Pancreas (tissue), 10 donors: ENCODE results near the gene EXOC5. TPM values are rescaled to one million over a fixed set of nuclear protein-coding genes. Genes with fewer than 3 reads are reported as not detected.
"Not testable (repeated sequence)": the region's sequence is repeated elsewhere in the genome, so short reads cannot be mapped to it uniquely, and the experiment has no call there.

ENCODE experiments used
- ATAC-seq, 4 donors: fragments of 200-7000 bp; cut with Tn5 transposase; one replicate each; pipeline versions ENCODE4 v1.8.0 to v1.9.1; 2020; ENCODE audit warnings: mild to moderate bottlenecking in 4 of 4, moderate library complexity in 4 of 4
- DNase-seq, 6 donors: peaks; one replicate each; pipeline ENCODE4 v3.0.0-alpha.2; 2020
- FAIRE-seq: peaks from 2 replicates; lab custom pipeline; 2012; peaks lifted over from hg19 to GRCh38; lab: Jason Lieb, UNC
- H3K27ac ChIP-seq, 4 donors: fragments of 200-600 bp; sonication (generic); 1 replicate in 3 of 4; 2 replicates in 1 of 4; pipeline versions ENCODE4 v1.5.0 to v1.8.0; 2020
- H3K27me3 ChIP-seq, 4 donors: fragments of 200-600 bp; one replicate each; pipeline ENCODE4 v1.8.0; 2021
- H3K36me3 ChIP-seq, 3 donors: fragments of 200-600 bp; sonication (generic) in 1 of 3; one replicate each; pipeline versions ENCODE4 v1.5.0 to v1.8.0; 2020 to 2021
- H3K4me1 ChIP-seq, 3 donors: fragments of 200-600 bp; one replicate each; pipeline ENCODE4 v1.8.0; 2021
- H3K4me3 ChIP-seq, 4 donors: fragments of 200-600 bp; sonication (generic) in 2 of 4; one replicate each; pipeline versions ENCODE4 v1.5.0 to v1.8.0; 2020 to 2021
- H3K9me3 ChIP-seq, 4 donors: fragments of 200-600 bp; one replicate each; pipeline ENCODE4 v1.8.0; 2021
- CTCF ChIP-seq, 4 donors: fragments of 200-600 bp; sonication (generic) in 3 of 4; IDR thresholded peaks; one replicate each; pipeline versions ENCODE4 v1.5.0 to v1.8.0; 2021; ENCODE audit warnings: antibody characterized with exemption in 4 of 4
- WGBS, 2 donors: extraction: QIAGEN DNeasy Blood & Tissue Kit; methylation state at CpG; one replicate each; pipeline ENCODE4 v1.1.7; 2013; 5-methylcytosine and 5-hydroxymethylcytosine counted together
- intact Hi-C, 3 donors: fragments of 100-400 bp; cut with DNase I; formaldehyde crosslinking; loops; one replicate each; pipeline versions ENCODE4 v1.11.1 to v1.14.2; 2022
- polyA plus RNA-seq, 2 donors: library from polyadenylated mRNA; stranded (reverse); fragments of 200-250 nt; gene quantifications; one replicate each; pipeline ENCODE4 v1.2.3, GENCODE V29; 2013
- total RNA-seq, 6 donors: library from RNA; stranded (reverse); fragmentation: NEBNext Ultra II Directional in 4 of 6; extraction: Animal tissue kit (Norgen Biotek cat#: 25700) in 4 of 6; gene quantifications; one replicate each; pipeline versions ENCODE4 v1.2.1 to v1.2.4, GENCODE V29; 2021 to 2023
- donor health status: healthy with polysubstance abuse.
- donor health status: DM: no; HTN: no; CAD: no; lungs with moderate emphysema.
- donor health status: DM: no; HTN: no; CAD: no.
- donor health status: control.
- donor health status: control.
- donor health status: Bipolar disorder and iron deficiency.
- donor health status: DM: yes; HTN: yes; CAD: no.
- donor health status: DM: no; HTN: no; CAD: no.
- donor health status: DM: no; HTN: no; CAD: no.
- donor health status: DM: yes; HTN: yes; CAD: no.

EXOC5 gene
- total and polyA plus RNA-seq, 8 donors = 3.0 to 32.4 (median 18.8) TPM

DNA sequence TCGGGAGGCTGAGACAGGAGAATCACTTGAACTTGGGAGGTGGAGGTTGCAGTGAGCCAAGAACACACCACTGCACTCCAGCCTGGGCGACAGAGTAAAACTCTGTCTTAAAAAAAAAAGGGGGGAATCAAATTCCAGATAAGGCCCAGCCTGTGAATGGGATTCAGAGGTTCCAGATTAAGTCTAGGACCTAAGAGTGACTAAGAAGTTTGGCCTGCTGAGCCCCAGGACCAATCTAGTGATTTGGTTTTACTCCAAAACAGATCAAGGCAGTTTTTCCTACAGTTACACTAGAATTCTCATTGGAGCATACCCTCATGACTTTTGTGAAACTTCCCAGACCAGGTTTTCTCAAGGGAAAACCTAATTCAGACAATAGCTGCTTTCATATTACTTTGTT is 22.8 kb downstream of the EXOC5 start:
- Histone ChIP-seq H3K27me3 (no peaks in the 10 kb centered on the region), H3K4me3 (no peak overlapping the region), H3K9me3 (no peaks in the 10 kb centered on the region), H3K27ac (no peak overlapping the region), H3K4me1 (peaks cover 0 to 6% (median 5%) of the 10 kb centered on the region in 3 donors), H3K36me3 (peaks cover 0 to 4% (median 0%) of the 10 kb centered on the region in 3 donors)
- no peak for FAIRE-seq
- intact Hi-C loops = no loop called here
- TF ChIP-seq CTCF (IDR thresholded peaks at IDR 0.05) = no peak
- WGBS, 2 donors = 91 to 92% methylated on average over 2 of the region's 2 CpGs
- DNase-seq = no peak
- no peak for ATAC-seq

GRCh38 chr14:57244106-57244505 is 24.6 kb downstream of the EXOC5 start:
- no peaks in the 10 kb centered on the region for H3K27me3 ChIP-seq
- no peak overlapping the region for H3K27ac ChIP-seq
- ATAC-seq (peak in 2 of 4 donors; percentile 37 to 69), DNase-seq (no peak), FAIRE-seq (no peak)
- intact Hi-C loops = no loop called here
- H3K9me3 ChIP-seq = no peaks in the 10 kb centered on the region
- H3K36me3 ChIP-seq = peaks cover 0 to 4% (median 2%) of the 10 kb centered on the region in 3 donors
- 72 to 73% methylated on average over 2 of the region's 2 CpGs for WGBS, 2 donors
- H3K4me3 ChIP-seq = no peak overlapping the region
- H3K4me1 ChIP-seq = peaks cover 0 to 6% (median 5%) of the 10 kb centered on the region in 3 donors
- TF ChIP-seq CTCF (IDR thresholded peaks at IDR 0.05) = no peak

- no peak for TF ChIP-seq CTCF (IDR thresholded peaks at IDR 0.05)
- DNase-seq = no peak
- H3K36me3 ChIP-seq = peaks cover 0 to 9% (median 4%) of the 10 kb centered on the region in 3 donors
- FAIRE-seq = peak; percentile 53
- no peak overlapping the region for H3K4me3 ChIP-seq
- ATAC-seq = no peak
- H3K27me3 ChIP-seq = no peaks in the 10 kb centered on the region
- peaks cover 0 to 6% (median 5%) of the 10 kb centered on the region in 3 donors for H3K4me1 ChIP-seq
- H3K27ac ChIP-seq = no peak overlapping the region
- intact Hi-C loops = no loop called here
- no peaks in the 10 kb centered on the region for H3K9me3 ChIP-seq
Measured at GRCh38 chr14:57243320-57243719, 25.4 kb downstream of the EXOC5 start.

GRCh38 chr14:57240115-57240514 is 28.6 kb downstream of the EXOC5 start:
- ATAC-seq, FAIRE-seq: not testable (repeated sequence)
- WGBS, 2 donors = 97 to 98% methylated on average over 7 of the region's 7 CpGs

DNA sequence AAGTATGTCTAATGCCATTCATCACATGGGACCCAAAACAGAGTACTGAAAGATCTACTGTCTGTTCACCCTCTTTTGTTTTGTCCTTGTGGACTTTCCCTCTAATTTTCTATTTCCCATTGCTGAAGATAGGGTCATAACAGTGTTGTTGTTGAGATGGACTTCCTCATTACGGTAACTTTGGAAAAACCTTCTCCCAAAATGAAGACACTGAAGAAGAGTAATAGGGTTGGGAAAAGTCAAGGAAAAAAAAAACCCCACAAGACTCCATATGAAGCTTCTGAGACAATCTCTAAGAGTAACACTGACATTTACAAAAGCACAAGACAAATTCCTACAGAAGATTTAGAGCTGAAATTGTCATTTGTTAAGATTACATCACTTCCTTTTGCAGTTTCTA is 36.7 kb downstream of the EXOC5 start:
- no peak overlapping the region for H3K27ac ChIP-seq
- DNase-seq (no peak), ATAC-seq (no peak), FAIRE-seq (no peak)
- H3K36me3 ChIP-seq = peaks cover 0 to 13% (median 0%) of the 10 kb centered on the region in 3 donors
- TF ChIP-seq CTCF (IDR thresholded peaks at IDR 0.05) = no peak
- intact Hi-C loops = no loop called here
- WGBS, 2 donors = 98 to 100% methylated on average over 1 of the region's 1 CpG
- no peaks in the 10 kb centered on the region for H3K4me1 ChIP-seq
- no peaks in the 10 kb centered on the region for H3K27me3 ChIP-seq
- H3K9me3 ChIP-seq = peaks cover 0 to 2% (median 0%) of the 10 kb centered on the region in 4 donors
- no peak overlapping the region for H3K4me3 ChIP-seq

More at GRCh38 chr14:57240115-57240514, 28.6 kb downstream of the EXOC5 start:
- H3K36me3 ChIP-seq, H3K4me1 ChIP-seq, H3K4me3 ChIP-seq, H3K9me3 ChIP-seq, intact Hi-C loops, H3K27me3 ChIP-seq, DNase-seq, H3K27ac ChIP-seq: not testable (repeated sequence)

DNA sequence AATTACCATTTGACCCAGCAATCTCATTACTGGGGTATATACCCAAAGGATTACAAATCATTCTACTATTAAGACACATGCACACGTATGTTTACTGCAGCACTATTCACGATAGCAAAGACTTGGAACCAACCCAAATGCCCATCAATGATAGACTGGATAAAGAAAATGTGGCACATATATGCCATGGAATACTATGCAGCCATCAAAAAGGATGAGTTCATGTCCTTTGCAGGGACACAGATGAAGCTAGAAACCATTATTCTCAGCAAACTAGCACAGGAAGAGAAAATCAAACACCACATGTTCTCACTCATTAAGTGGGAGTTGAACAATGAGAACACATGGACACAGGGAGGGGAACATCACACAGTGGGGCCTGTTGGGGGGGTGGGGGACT is 40.4 kb downstream of the EXOC5 start:
- FAIRE-seq, DNase-seq, H3K9me3 ChIP-seq, H3K4me1 ChIP-seq, ATAC-seq, intact Hi-C loops, H3K27ac ChIP-seq, H3K4me3 ChIP-seq, H3K27me3 ChIP-seq: not testable (repeated sequence)
- peaks cover 0 to 13% (median 0%) of the 10 kb centered on the region in 3 donors for H3K36me3 ChIP-seq
- 88 to 92% methylated on average over 2 of the region's 2 CpGs for WGBS, 2 donors
